GM21367 (cell line): ENCODE data around the gene CHST12.
"Not testable (repeated sequence)": the region's sequence is repeated elsewhere in the genome, so short reads cannot be mapped to it uniquely, and the experiment has no call there.

Experiments
- ATAC-seq: cut with Tn5 transposase; IDR thresholded peaks from one replicate; pipeline ENCODE4 v1.9.1; 2021; ENCODE audit not compliant: unreplicated experiment

CHST12 gene

GRCh38 chr7:2377492-2377891 is 25.9 kb upstream of the CHST12 start:
- ATAC-seq, result not testable (repeated sequence)

DNA sequence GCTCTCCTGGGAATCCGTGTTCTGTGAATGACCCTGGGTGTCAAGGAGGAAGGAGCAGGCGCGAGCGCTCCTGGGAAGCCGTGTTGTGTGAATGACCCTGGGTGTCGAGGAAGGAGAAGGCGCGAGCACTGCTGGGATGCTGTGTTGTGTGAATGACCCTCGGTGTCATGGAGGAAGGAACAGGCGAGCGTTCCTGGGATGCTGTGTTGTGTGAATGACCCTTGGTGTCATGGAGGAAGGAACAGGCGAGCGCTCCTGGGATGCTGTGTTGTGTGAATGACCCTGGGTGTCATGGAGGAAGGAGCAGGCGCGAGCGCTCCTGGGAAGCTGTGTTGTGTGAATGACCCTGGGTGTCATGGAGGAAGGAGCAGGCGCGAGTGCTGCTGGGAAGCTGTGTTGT is 25.3 kb upstream of the CHST12 start:
- ATAC-seq, result not testable (repeated sequence)

- no peak for ATAC-seq
Measured at GRCh38 chr7:2379161-2379560, 24.2 kb upstream of the CHST12 start.

DNA sequence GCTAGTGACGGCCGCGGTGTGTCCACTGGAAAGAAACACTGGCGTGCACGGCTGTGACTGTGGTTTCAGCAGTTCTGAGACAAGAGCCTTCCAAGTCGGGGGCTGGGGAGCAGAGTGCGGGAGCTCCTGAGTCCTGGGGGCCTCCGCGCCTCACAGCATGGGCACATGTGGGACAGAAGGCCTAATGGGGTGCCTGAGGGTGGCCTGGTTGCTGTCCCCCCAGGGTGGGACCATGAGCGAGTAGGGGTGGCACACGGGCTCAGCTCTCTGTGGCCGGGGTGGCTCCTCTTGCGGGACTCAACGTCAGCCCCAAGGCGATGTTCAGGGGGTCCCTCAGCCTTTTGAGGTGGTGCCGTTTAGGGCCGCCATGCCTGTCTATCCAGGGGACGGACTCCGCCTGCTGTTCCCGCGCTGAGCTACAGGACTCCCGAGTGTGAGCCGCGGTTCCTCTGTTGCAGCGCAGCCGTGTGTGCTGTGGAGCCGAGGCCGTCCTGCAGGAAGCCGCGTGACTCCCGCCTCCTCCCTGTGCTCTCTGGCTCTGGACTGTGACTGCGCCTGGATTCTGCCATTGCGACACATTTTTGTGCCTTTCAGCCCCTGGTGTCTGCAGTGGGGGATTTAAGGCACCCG is 23.5 kb upstream of the CHST12 start:
- no peak for ATAC-seq

- no peak for ATAC-seq
Measured at GRCh38 chr7:2380461-2380860, 22.9 kb upstream of the CHST12 start.

DNA sequence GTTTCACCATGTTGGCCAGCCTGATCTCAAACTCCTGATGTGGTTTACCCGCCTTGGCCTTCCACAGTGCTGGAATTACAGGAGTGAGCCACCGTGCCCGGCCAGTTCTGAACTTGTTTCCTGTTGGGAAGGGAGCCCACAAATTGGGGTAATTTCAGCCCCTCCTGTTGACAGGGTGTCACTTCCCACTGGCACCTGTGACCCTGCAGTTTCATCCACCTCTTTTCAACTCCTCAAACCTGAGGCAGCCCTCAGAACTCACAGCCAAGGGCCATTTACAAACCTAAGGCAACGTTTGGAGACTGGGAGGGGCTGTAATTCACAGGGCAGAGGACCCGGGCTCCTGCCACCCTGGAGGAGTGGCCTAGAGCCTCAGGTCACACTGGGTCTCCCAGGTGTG is 22.2 kb upstream of the CHST12 start:
- no peak for ATAC-seq

DNA sequence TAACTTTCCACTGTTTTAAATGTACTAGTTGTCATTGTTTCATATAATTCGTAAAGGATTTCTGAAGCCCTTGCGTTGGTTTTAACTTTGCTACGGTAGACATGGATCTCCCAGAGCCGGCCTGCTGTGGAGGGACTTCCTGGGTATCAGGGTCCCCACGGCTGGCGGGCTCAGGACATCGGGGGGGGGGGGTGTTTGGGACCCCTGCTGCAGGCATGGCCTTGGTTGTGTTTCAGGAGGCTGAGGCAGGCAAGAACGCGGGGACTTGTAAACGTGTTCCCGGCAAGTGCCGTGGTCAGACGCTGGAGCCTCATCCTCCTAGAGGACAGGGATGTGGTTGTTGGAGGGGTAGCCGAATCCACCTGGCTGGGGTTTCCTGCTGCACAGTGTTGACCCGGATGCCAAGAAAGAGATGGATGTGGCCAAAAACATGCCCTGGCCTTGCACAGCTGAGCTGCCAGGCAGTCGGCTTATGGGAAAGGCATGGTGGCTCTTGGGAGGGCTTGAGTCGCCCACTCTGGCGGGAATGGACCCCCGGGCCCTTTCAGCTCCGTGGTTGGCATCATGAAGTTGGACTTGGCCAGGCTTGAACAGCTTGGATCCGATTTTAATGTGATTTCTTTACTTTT is 21.4 kb upstream of the CHST12 start:
- ATAC-seq, result no peak

DNA sequence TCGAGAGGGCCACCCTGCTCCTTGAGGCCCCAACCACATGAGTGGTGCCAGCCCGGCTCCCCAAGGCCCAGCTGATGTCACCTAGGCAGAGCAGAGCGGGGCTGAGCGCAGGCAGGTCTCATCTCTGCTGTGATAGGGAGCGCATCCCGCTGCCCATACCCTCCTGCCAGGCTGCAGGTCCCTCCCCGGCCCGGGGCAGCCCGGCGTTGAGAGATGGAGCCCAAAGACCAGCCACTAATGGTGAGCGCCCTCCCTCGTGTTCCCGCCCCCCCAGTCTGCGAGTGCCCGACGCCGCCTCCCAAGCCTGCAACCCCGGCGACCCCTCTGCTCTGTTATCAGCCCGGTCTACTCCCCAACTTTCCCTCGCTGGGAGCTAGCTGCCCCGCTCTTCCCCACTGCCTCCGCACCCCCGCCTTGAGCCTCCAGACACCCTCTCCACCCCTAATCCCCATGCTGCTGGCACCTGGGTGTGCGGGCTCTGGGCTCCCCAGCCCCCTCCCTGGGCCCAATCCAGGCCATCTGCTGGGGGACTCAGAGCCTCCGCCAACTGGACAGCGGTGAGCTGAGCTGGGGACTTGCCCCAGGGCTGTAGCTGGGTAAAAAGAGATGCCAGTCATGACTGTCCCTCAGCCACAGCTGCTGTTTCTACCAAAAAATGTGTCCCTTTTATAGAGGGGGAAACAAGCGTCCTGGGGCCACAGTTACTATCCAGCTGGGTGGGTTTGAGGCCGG is 19.7 kb upstream of the CHST12 start:
- ATAC-seq, result no peak

DNA sequence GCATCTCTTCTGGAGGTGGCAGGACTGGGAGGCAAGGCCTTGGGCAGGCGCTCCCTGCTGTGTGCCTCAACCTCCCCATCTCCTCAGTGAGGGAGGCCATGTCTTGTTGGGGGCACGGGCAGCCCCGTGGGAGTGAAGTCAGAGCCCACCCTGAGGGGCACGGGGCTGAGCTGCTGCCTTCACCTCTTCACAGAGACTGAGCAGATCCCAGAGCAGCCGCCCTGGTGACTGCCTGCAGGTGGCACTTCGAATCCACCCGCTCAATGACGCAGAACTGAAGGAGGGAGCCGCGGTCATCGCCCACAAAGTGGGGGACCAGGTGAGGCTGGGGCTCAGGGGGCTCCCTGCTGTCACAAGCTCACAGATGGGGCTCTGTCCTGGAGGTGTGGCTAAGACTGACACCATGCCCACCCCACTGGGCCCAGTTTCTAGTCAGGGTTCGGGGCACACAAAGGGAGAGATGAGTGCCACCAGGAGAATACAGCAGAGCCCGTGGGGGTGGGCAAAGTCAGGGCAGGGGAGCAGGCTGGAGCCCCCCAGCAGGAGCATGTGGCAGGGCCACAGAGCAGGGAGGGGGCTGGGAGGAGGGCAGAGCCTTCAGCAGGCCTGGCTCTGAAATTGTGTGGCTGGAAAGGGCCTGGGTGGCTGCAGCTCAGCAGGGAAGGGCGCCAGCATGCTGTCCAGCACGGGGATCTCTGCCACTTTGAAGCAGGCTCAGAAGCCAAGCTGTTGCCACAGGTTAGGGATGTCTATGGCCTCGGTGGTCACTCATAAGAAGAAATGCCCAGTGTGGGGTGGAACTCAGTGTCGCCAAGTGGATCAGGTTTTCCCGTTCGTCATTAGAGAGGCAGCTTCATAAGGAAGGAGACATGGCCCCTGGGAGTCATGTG is 18.8 kb upstream of the CHST12 start:
- ATAC-seq, result no peak

GRCh38 chr7:2386122-2386521 is 17.3 kb upstream of the CHST12 start:
- not testable (repeated sequence) for ATAC-seq

- ATAC-seq, result no peak
Measured at GRCh38 chr7:2386964-2387669, 16.3 kb upstream of the CHST12 start.

GRCh38 chr7:2387897-2388636 is 15.3 kb upstream of the CHST12 start:
- ATAC-seq, result no peak

- no peak for ATAC-seq
Measured at GRCh38 chr7:2388637-2388954, 14.8 kb upstream of the CHST12 start.

GRCh38 chr7:2390020-2390816 is 13.2 kb upstream of the CHST12 start:
- not testable (repeated sequence) for ATAC-seq

DNA sequence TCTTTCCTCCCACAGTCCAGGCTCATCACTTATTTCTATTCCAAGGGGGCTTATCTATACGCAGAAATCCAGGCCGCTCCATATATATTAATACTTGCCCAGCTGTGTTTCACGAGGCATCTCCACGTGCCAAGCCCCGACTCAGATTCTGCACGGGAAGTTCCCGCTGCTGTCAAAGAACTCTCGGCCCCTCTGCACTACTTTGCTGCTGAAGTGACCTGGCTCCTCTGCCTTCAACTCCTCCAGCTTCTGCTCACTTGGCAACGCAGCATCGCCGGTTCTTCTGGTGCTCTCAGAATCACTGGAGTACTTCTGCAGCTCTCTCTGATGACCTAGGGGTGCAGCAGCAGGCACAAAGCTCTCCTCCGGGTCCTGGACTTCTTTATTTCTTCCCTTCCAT is 9.7 kb upstream of the CHST12 start:
- ATAC-seq, result no peak

DNA sequence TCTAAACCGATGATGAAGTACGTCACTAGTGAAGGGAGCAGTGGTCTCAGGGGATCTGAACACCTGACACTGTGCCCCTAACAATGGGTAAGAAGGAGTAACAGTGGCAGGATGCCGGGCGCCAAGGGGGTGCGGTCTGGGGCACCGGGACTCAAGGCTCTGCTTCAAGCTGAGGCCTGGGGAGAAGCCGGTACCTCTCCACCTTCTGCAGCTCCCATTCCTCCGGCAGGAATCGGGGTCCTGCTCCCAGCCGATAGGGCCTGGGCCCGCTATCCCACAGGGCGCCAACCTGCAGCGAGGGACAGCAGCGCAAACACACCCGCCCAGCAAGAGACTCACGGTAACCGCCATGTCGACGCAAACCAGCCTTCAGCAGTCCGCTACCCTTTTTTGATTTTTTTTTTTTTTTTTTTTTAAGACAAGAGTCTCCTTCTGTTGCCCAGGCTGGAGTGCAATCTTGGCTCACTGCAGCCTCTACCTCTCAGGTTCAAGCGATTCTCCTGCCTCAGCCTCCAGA is 8.8 kb upstream of the CHST12 start:
- ATAC-seq, result no peak

DNA sequence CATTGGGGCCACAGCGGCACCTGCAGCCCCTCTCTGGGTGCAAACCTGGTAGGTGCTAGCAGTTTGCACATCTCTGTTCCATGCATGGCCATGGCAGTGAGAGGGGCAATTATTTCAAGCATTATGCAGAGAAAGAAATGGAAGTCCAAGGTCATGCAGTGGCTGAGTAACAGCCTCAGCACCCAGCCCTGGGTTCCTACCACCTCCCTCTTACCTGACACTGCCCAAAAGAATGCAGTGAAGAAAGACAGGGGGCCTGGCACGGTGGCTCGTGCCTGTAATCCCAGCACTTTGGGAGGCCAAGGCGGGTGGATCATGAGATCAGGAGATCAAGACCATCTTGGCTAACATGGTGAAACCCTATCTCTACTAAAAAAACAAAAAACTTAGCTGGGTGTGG is 4.9 kb upstream of the CHST12 start:
- no peak for ATAC-seq

DNA sequence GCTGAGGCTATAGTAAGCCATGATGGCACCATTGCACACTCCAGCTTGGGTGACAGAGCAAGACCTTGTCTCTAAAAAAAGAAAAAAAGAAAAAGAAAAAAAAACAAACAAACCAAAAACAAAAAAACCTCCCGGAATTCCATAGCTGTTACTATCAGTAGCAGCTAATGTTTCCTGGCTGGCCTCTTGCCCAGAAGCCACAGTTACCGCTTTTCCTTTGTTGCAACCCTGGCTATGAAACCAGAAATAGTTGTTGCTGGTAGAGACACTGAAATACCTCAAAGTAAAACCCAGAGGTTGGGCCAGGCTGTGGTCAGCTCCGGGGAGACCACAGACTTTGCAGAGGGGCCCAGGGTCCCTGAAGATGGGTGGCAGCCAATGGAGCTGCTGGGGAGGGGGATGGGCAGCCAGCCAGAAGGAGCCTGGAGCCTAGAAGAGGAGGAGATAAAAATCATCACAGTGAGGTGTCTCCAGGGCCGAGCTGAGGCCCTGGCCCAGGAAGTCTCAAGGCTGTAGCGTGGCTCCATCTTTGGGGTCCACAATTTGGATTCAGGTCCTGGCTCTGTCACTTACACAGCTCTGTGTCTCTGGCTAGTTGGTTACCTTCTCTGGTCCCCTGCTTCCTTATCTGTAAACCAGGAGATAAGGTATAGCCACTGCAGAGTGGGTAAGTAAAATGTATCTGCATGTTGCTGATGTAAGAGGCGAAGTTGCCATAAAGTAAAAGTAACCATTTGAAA is 3.4 kb upstream of the CHST12 start:
- no peak for ATAC-seq

DNA sequence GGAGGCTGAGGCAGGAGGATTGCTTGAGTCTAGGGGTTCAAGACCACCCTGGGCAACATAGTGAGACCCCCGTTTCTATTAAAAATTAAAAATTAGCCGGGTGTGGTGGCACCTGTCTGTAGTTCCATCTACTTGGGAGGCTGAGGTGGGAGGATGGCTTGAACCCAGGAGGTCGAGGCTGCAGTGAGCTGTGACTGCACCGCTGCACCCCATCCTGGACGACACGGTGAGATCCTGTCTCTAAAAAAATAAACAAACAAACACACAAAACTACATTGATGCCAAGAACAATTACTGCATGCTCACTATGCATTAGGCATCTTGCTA is 761 bp upstream of the CHST12 start:
- ATAC-seq, result no peak
